T-helper 17 cell (primary cell): ENCODE data around the gene PIGT. TPM values are rescaled to one million over a fixed set of nuclear protein-coding genes. Genes with fewer than 3 reads are reported as not detected.

Experiments
- ATAC-seq: fragments of 150-1000 bp; cut with Tn5 transposase; 2 replicates; pipeline ENCODE4 v1.10.0; 2021; ENCODE audit warnings: mild to moderate bottlenecking, moderate library complexity
- DNase-seq, 3 donors: peaks; one replicate each; pipeline versions ENCODE4 v3.0.0 to v3.0.0-alpha.2; 2020 to 2021
- H3K9me3 ChIP-seq: one replicate; pipeline ENCODE4 v1.7.0; 2013; ENCODE audit warnings: low read length, mild to moderate bottlenecking; ENCODE audit not compliant: control insufficient read depth, poor library complexity, severe bottlenecking
- H3K27ac Mint-ChIP-seq: one replicate; pipeline ENCODE4 v1.8.0; 2022; ENCODE audit warnings: mild to moderate bottlenecking, moderate library complexity, mixed read lengths
- H3K27me3 Mint-ChIP-seq: one replicate; pipeline ENCODE4 v1.8.0; 2022; ENCODE audit warnings: mixed read lengths
- H3K36me3 Mint-ChIP-seq: one replicate; pipeline ENCODE4 v1.8.0; 2022; ENCODE audit warnings: low read depth, mixed read lengths
- H3K4me1 Mint-ChIP-seq: one replicate; pipeline ENCODE4 v1.8.0; 2022; ENCODE audit warnings: mild to moderate bottlenecking, mixed read lengths
- H3K4me3 Mint-ChIP-seq: one replicate; pipeline ENCODE4 v1.8.0; 2022; ENCODE audit warnings: mild to moderate bottlenecking, moderate library complexity, mixed read lengths
- total RNA-seq, 4 donors: library from RNA in 2 of 4; stranded (reverse) in 2 of 4; gene quantifications; one replicate each; pipeline ENCODE4 v1.2.3 and lab custom pipeline; 2022 to 2026

The PIGT gene
- total RNA-seq, 2 donors from 2014 or later = 115 to 136 TPM

DNA sequence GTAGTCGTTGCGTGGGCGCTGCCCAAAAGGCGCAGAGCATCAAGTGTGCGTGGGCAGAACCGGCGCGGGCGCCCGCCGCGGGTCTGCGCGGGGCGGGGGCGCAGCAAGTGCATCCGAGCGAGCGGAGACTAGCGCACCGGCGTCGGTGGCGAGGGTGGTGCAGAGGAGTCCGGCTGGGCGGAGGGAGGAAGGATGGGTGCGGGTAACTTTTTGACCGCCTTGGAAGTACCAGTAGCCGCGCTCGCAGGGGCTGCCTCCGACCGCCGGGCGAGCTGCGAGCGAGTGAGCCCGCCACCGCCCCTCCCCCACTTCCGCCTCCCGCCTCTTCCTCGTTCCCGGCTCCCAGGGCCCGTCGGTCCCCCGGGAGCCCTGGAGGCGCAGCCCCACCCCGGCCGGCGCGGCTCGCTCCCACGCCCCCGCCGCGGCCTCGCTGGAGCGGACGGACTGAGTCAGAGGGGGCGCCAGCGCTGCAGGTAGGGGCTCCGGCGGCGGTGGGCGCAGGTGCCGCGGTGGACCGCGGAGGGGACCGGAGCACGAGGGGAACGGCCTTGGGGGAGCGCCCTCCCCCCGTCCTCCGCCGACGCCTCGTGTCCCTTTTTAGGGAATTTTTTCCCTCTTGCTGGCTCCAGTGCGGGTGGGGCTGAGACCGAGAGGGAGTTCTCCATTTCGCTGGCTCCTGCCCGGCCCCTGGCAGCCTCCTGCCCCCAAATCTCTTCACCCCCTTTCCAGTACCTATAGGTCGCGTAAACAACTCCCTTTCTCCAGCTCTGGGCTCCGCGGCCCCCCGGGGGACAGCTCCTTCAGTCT is 9.5 kb upstream of the PIGT start:
- Mint-ChIP-seq H3K27ac (peak overlapping the region; percentile 78), H3K36me3 (no peaks in the 10 kb centered on the region)
- ATAC-seq = peak; percentile 54

DNA sequence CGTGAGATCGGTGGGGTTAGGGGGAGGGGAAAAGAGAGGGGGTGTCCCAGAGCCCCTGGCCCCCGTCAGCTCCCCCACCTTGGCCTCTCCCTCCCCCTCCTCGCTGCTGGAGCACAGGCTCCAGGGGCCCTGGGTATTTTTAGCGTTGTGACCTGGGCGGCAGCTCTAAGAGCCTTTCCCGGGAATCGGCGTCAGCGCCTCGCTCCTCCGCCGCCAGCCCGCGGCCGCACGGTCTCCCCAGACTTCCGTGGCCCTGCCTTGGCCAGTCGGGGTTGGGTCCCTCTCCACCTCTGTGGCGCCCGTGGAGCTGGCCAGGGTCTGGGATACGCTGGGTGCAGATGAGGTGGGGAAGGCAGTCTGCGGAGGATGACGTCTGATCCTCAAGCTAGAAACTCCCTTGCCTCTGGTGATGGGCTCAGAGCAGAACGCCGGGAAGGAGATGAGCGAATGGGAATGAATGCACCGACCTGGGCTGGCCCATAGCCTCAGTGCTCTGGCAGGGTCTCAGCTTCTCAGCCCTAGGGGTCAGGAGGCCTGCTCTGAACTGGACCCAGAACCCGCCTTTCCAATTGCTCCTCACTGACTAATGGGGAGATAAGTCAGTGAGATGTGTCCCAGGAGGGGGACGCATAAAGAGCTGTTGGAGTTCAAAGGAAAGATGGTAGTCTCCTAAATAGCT is 8.7 kb upstream of the PIGT start:
- H3K4me3 Mint-ChIP-seq = peak overlapping the region; percentile 90
- no peaks in the 10 kb centered on the region for H3K36me3 Mint-ChIP-seq
- peak; percentile 18 for ATAC-seq
- peaks cover 10% of the 10 kb centered on the region for H3K4me1 Mint-ChIP-seq
- no peak for DNase-seq
- H3K9me3 ChIP-seq = no peaks in the 10 kb centered on the region
- H3K27me3 Mint-ChIP-seq = no peaks in the 10 kb centered on the region
- H3K27ac Mint-ChIP-seq = peak overlapping the region; percentile 78

More for the DNA sequence above, 9.5 kb upstream of the PIGT start:
- no peaks in the 10 kb centered on the region for H3K9me3 ChIP-seq
- peaks cover 10% of the 10 kb centered on the region for H3K4me1 Mint-ChIP-seq
- DNase-seq = peak in 2 of 3 donors; percentile 28 to 50
- no peaks in the 10 kb centered on the region for H3K27me3 Mint-ChIP-seq
- peak overlapping the region; percentile 90 for H3K4me3 Mint-ChIP-seq

DNA sequence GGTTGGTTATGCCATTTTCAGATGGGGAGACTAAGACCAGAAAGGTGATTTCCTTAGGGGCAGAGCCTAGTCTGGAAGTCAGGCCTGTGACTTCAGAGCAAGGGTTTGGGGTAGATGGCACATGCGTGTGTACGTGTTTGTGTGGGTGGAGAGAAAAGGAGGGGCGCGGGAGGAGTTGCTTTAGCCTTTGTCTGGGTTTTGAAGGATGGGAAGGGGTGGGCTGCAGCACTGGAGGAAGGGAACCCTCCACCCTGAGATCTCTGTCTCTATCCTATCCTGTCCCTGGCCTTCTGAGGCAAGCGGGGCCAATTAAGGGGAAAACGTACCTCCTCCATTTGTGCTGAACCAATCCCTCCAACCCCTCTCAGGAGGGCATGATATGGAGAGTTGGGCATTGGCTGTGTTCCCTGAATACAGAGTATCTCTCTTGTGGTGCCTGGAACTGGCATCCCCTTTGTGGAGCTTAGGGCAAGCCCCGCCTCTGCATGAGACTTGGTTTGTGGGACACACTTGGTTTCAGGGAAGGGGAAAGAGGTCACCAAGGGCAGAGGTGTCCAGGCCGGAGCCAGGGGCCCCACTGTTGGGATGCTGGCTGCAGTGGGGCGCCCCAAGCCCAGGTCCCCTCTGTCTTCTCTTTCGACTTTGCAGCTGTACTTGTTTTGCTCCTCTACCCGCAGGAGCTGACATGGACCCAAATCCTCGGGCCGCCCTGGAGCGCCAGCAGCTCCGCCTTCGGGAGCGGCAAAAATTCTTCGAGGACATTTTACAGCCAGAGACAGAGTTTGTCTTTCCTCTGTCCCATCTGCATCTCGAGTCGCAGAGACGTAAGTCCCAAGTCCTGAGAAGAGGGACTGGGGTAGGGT is 7.9 kb upstream of the PIGT start, which contains the start of gene DBNDD2:
TSS of gene DBNDD2 (plus strand) at position 507 of the 863 bp plus-strand sequence. CDS start at position 686, 179 bp downstream.
- DNase-seq (no peak), ATAC-seq (peak; percentile 42)
- H3K27ac Mint-ChIP-seq = peak within 1 kb of the TSS; percentile 78
- no peaks in the 10 kb centered on the region for H3K36me3 Mint-ChIP-seq
- H3K27me3 Mint-ChIP-seq = no peaks in the 10 kb centered on the region
- H3K9me3 ChIP-seq = no peaks in the 10 kb centered on the region
- peak within 1 kb of the TSS; percentile 90 for H3K4me3 Mint-ChIP-seq
- H3K4me1 Mint-ChIP-seq = peaks cover 10% of the 10 kb centered on the region

- H3K9me3 ChIP-seq = no peaks in the 10 kb centered on the region
- peak; percentile 22 for ATAC-seq
- H3K36me3 Mint-ChIP-seq = no peaks in the 10 kb centered on the region
- H3K27ac Mint-ChIP-seq = no peak overlapping the region
- DNase-seq = no peak
- H3K27me3 Mint-ChIP-seq = no peaks in the 10 kb centered on the region
- H3K4me1 Mint-ChIP-seq = peaks cover 10% of the 10 kb centered on the region
- peak overlapping the region; percentile 28 for H3K4me3 Mint-ChIP-seq
Measured at GRCh38 chr20:45408646-45409213, 7.2 kb upstream of the PIGT start.

GRCh38 chr20:45409521-45410272 is 6.2 kb upstream of the PIGT start:
- H3K36me3 Mint-ChIP-seq = no peaks in the 10 kb centered on the region
- H3K27ac Mint-ChIP-seq = no peak overlapping the region
- H3K9me3 ChIP-seq = no peaks in the 10 kb centered on the region
- ATAC-seq (no peak), DNase-seq (no peak)
- H3K4me1 Mint-ChIP-seq = peaks cover 9% of the 10 kb centered on the region
- H3K4me3 Mint-ChIP-seq = no peak overlapping the region
- H3K27me3 Mint-ChIP-seq = no peaks in the 10 kb centered on the region

DNA sequence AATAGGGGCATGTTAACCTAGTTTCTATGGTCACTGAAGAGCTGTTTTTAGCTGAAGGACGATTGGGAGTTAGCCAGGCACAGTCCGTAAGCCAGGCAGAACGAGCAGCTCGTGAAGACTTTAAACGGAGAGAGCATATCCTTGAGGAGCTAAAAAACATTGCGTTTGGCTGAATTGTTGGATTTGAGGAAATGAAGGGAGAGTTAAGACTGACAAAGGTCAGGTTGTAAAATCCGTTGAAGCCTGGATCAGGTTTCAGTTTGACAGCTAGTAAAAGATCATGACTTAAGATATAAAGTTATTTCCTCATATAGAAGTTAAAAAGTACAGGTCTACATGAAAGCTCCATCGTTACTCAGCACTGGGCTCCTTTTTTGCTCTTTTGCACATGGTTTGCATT is 5.1 kb upstream of the PIGT start:
- Mint-ChIP-seq H3K4me1 (peaks cover 13% of the 10 kb centered on the region), H3K4me3 (no peak overlapping the region), H3K27me3 (no peaks in the 10 kb centered on the region), H3K36me3 (no peaks in the 10 kb centered on the region), H3K27ac (no peak overlapping the region)
- DNase-seq (no peak), ATAC-seq (no peak)
- H3K9me3 ChIP-seq = no peaks in the 10 kb centered on the region

GRCh38 chr20:45412653-45413052 is 3.3 kb upstream of the PIGT start:
- DNase-seq (no peak), ATAC-seq (no peak)
- peaks cover 20% of the 10 kb centered on the region for H3K4me1 Mint-ChIP-seq
- no peaks in the 10 kb centered on the region for H3K36me3 Mint-ChIP-seq
- H3K4me3 Mint-ChIP-seq = peak overlapping the region; percentile 19
- H3K27ac Mint-ChIP-seq = no peak overlapping the region
- no peaks in the 10 kb centered on the region for H3K9me3 ChIP-seq
- H3K27me3 Mint-ChIP-seq = no peaks in the 10 kb centered on the region

GRCh38 chr20:45413479-45413878 is 2.5 kb upstream of the PIGT start:
- Mint-ChIP-seq H3K36me3 (peaks cover 2% of the 10 kb centered on the region), H3K4me3 (no peak overlapping the region), H3K4me1 (peaks cover 25% of the 10 kb centered on the region), H3K27ac (no peak overlapping the region), H3K27me3 (no peaks in the 10 kb centered on the region)
- DNase-seq = no peak
- no peaks in the 10 kb centered on the region for H3K9me3 ChIP-seq
- ATAC-seq = no peak

DNA sequence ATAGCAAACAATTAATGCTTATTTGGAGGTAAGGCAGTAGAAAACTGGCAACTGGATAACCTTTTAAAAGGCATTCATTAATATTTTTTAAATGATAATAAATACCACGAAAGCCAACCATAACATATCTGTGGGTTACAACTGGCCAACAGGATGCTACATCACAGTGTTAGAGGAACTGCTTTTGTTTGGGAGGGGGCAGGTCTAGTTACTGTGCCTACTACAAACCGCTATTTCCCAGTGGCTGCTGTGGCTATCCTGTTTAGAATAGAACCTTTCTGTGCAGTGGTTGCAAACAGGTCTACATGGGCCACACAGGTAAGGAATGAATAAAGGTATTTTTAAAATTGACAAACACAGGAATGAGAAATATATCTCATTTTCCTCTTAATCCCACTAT is 976 bp downstream of the PIGT start:
- Mint-ChIP-seq H3K27me3 (no peaks in the 10 kb centered on the region), H3K36me3 (peaks cover 8% of the 10 kb centered on the region), H3K4me3 (peak overlapping the region; percentile 95), H3K4me1 (peaks cover 34% of the 10 kb centered on the region), H3K27ac (peak overlapping the region; percentile 97)
- H3K9me3 ChIP-seq = no peaks in the 10 kb centered on the region
- ATAC-seq = no peak
- no peak for DNase-seq

DNA sequence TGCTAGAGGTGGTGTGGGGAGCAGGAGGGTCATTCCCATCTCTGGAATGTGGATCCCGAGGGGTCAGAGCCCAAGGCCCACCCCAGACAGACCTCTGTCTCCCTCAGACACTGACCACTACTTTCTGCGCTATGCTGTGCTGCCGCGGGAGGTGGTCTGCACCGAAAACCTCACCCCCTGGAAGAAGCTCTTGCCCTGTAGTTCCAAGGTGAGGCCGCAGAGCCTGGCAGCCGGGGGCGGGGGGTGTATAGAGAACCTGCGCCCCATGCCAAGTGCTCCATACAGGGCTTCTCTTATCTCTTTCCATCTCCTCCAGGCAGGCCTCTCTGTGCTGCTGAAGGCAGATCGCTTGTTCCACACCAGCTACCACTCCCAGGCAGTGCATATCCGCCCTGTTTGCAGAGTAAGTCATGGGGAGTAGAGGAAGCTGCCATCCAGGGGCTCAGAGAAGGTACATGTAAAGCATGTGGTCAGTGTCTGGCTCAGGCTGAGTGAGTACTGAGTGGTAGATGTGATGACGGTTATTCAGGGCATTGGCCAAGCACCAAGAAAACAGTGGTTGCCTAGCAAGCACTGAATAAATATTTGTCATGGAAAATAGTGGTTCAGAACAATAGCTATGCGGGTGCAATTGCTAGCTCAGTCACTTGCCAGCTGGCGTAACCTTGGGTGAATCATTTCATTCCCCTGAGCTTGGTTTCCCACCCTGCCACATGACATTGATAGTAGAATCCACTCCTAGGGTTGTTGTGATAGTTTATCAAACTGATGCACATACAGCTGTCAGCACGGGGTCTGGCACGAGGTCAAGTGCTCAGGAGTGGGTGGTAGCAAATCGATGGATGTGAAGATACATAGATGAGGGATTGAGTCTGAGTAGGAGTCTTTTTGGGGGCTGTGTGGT is 3.5 kb downstream of the PIGT start:
- Mint-ChIP-seq H3K4me1 (peaks cover 34% of the 10 kb centered on the region), H3K27ac (peak overlapping the region; percentile 73), H3K36me3 (peaks cover 8% of the 10 kb centered on the region), H3K4me3 (peak overlapping the region; percentile 33), H3K27me3 (no peaks in the 10 kb centered on the region)
- DNase-seq = no peak
- no peaks in the 10 kb centered on the region for H3K9me3 ChIP-seq
- ATAC-seq = no peak

DNA sequence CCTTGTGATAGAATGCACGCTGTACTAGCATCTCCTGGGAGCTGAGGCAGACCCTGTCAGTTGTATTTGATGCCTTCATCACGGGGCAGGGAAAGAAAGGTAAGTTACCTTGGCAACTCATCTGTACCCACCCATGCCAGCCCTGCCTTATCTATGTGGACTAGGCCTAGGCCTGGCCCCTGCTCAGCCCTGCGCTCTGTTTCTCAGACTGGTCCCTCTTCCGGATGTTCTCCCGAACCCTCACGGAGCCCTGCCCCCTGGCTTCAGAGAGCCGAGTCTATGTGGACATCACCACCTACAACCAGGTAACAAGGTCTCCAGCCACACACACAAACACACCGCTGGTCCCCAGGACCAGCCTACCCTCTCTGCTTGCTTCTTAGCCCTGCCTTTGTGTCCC is 4.2 kb downstream of the PIGT start:
- H3K4me1 Mint-ChIP-seq = peaks cover 30% of the 10 kb centered on the region
- DNase-seq (no peak), ATAC-seq (no peak)
- no peaks in the 10 kb centered on the region for H3K27me3 Mint-ChIP-seq
- H3K36me3 Mint-ChIP-seq = peaks cover 8% of the 10 kb centered on the region
- no peak overlapping the region for H3K4me3 Mint-ChIP-seq
- H3K27ac Mint-ChIP-seq = peak overlapping the region; percentile 47
- no peaks in the 10 kb centered on the region for H3K9me3 ChIP-seq
